COLO829 (cell line): ENCODE data around the gene ADCY6.
"Not testable (repeated sequence)": the region's sequence is repeated elsewhere in the genome, so short reads cannot be mapped to it uniquely, and the experiment has no call there.

Source experiments
- DNase-seq: peaks from one replicate; pipeline ENCODE4 v3.0.0; 2012; ENCODE audit warnings: low spot score

ADCY6 gene

GRCh38 chr12:48750215-48750614 is 38.7 kb downstream of the ADCY6 start:
- no peak for DNase-seq

DNA sequence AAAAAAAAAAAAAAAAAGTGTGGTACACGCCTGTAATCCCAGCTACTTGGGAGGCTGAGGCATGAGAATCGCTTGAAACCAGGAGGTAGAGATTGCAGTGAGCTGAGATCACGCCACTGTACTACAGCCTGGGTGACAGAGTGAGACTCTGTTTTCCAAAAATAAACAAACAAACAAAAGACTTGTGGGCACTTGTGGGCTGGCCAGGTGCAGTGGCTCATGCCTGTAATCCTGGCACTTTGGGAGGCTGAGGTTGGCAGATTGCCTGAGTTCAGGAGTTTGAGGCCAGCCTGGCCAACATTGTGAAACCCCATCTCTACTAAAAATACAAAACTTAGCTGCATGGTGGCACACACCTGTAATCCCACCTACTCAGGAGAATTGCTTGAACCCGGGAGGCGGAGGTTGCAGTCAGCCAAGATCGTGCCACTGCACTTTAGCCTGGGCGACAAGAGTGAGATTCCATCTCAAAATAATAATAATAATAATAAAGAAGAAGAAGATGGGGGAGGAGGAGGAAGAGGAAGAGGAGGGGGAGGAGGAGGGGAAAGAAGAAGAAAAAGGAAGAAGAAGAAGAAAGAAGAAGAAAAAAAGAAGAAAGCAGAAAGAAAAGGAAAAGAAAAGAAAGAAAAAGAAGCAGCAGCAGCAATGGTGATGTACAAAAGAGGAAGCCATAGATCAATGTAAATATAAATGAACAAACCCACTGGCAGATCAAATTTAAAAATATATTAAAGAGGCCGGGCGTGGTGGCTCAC is 44.5 kb downstream of the ADCY6 start:
- no peak for DNase-seq

- no peak for DNase-seq
Observed at GRCh38 chr12:48739618-48740269, 49.1 kb downstream of the ADCY6 start.

- no peak for DNase-seq
Observed at GRCh38 chr12:48736456-48736855, 52.4 kb downstream of the ADCY6 start.

GRCh38 chr12:48728807-48729206 is 60.1 kb downstream of the ADCY6 start:
- no peak for DNase-seq

DNA sequence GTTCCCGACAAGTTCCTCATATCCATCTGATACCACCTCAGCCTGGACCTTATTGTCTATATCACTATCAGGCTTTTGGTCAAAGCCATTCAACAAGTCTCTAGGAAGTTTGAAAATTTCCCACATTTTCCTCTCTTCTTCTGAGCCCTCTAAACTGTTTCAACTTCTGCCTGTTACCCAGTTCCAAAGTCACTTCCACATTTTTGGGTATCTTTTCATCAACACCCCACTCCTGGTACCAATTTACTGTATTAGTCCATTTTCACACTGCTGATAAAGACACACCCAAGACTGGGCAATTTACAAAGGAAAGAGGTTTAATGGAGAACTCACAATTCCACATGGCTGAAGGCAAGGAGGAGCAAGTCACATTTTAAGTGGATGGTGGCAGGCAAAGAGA is 68.2 kb downstream of the ADCY6 start:
- DNase-seq: not testable (repeated sequence)

DNA sequence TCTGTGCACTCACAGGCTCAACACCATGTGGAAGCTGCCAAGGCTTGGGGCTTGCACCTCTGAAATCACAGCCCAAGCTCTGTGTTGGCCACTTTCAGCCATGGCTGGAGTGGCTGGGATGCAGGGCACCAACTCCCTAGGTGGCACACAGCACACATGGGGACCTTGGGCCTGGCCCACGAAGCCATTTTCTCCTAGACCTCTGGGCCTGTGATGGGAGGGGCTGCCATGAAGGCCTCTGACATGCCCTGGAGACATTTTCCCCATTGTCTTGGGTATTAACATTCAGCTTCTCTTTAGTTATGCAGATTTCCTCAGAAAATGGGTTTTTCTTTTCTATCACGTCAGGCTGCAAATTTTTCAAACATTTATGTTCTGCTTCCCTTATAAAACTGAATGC is 68.7 kb downstream of the ADCY6 start:
- DNase-seq: not testable (repeated sequence)

GRCh38 chr12:48719002-48719401 is 69.9 kb downstream of the ADCY6 start:
- not testable (repeated sequence) for DNase-seq

GRCh38 chr12:48717252-48717695 is 71.6 kb downstream of the ADCY6 start:
- no peak for DNase-seq

DNA sequence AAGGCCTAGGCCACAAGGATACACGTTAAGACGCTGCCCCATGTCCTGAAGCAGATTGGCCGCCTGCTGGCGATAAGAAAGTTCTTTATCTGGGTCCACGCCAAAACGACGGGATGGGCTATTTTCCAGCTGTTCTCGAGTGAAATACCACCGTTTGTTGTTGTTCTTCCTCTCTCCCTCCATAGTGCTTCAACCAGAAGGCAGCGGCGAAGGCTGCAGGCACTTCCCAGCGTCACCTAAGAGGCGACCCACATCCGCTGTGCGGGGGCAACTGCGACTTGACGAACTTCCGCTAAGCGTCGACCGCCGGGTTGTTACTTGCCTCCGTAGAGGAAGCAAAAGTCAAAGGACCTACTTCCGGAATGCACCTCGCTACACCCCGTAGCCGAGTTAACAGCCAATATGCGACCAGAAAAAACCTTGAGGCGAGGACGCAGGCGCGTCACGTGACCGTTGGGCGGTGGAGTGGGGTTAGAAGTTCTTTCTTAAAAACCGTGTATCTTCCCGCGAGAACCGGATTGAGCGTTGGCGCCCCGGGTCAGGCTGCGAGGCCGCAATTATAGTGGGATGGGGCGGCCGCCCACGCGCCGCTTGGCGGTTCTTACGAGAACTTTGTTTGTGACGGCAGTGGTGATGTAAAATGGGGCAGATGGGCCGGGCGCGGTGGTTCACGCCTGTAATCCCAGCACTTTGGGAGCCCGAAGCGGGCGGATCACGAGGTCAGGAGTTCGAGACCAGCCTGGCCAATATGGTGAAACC is 72.2 kb downstream of the ADCY6 start, which contains the start of gene CCNT1:
Gene CCNT1 (minus strand): TSS at position 215 of the 759 bp plus-strand sequence. CDS start 32 bp downstream, at position 183.
- peak; percentile 100 for DNase-seq
